NCI-H748 treated with DMSO at 0.1 percent for 48 hours (cell line): Measurements from ENCODE around the gene ISX.
"Not testable (repeated sequence)": the region's sequence is repeated elsewhere in the genome, so short reads cannot be mapped to it uniquely, and the experiment has no call there.

ENCODE experiments used
- DNase-seq: peaks from one replicate; lab custom pipeline; 2025; lab: John Stamatoyannopoulos, UW

Gene ISX

DNA sequence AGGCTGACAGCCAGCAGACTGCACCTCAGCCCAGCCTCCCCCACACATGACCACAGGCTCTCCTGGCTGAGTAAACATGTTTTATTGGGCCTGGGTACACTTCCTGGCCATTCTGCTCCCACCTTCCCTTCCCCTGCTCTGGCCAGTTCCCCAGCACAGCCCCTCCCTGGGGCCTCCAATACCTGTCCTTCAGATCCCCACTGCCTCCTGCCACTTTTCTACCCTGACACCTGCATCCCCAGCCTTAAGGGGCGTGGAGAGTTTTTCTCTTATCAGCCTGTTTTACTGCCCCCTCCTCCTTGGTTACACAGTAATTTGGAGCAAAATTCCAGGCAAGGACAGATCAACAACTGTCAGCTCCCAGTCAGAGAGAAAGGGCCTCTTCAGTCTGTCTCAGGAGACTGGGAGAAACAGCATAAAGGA lies at the start of gene ISX:
TSS of gene ISX (plus strand) at position 363 of the 423 bp plus-strand sequence. CDS start 930 bp downstream, outside the sequence.
- no peak for DNase-seq

DNA sequence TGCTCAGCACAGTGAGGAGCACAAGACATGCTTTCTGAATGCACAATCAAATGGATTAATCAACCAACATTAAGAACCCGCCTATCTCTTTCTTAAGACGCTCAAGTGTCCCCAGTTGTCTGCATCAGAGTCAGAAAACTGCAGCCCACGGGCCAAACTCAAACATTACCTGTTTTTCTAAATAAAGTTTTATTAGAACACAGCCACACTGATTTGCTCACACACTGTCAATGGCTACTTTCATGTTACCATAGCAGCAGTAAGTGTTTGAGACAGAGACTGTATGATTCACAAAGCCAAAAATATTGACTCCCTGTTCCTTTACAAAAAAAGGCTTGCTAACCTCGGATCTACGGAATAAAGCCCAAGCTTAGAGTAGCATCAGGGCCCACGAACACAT lies 49.0 kb upstream of the ISX start:
- DNase-seq: no peak

DNA sequence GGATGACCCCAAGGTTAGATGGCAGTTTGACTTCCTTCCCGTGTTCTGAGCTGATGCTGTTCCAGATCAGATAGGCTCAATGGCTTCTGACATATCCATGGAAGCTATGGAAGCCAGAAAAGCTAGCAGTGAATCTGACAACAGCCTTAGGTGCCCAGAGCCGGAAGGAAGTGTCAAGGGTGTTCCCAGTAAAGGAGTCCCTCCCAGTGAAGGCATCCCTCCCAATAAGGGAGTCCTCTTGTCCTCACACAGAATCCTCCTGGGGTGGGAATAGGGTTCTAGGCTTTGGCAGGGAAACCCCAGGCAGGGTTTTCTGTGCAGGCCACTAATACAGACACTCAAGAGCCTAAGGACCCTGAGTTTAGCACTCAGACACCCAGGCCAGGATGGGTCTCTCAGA lies 47.0 kb upstream of the ISX start:
- no peak for DNase-seq

DNA sequence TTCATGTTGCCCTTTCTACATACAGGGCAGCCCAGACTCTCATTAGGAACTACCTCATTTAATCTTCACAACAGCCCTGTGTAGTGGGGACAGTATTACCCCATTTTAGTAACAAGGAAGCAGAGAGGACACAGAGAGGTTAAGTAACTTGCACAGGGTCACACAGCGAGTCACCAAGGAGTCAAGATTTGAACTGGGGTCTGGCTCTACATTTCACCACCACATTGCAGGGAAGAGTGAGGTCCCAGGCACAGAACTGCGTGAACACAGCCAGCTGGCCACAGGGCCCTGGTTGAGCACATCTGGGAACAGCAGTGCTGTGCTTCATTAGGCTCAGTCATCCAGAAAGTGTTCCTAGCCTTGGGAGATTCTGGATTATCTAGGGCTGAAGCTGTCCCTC lies 45.4 kb upstream of the ISX start:
- DNase-seq: no peak

DNA sequence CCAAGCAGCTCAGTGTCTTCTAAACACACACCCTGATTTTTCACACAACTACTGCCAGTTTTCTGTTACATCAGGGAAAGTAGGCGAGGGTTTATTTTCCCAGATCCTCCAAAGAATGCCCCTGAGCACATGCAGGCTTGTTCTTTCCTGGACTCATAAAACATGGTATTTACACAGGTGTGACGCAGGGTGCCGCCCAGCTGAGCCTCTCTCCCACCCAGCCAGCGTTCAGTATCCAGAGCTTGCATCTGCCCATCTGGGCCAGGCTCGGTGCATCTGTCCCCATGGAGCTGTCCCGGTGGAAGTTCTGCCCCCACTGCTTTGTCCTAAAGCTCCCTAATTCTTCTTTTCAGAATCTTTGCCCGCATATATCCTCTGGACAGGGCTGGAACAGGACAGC lies 44.8 kb upstream of the ISX start:
- DNase-seq: peak; percentile 6

DNA sequence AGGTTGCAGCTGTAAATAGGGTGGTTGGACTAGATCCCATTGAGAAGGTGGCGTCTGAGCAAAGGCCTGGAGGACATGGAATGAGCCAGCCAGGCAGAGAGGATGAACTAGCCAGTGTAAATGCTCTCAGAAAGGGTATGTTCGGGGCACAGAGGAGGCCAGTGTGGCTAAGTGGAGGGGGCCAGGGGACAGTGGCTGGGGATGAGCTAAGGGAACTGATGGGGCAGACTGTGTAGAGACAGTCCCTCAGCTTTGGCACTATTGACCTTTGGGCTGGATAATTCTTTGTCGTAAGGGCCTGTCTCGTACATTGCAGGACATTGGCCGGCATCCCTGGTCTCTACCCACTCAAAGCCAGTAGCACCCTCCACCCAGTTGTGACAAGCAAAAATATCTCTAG lies 43.7 kb upstream of the ISX start:
- no peak for DNase-seq

DNA sequence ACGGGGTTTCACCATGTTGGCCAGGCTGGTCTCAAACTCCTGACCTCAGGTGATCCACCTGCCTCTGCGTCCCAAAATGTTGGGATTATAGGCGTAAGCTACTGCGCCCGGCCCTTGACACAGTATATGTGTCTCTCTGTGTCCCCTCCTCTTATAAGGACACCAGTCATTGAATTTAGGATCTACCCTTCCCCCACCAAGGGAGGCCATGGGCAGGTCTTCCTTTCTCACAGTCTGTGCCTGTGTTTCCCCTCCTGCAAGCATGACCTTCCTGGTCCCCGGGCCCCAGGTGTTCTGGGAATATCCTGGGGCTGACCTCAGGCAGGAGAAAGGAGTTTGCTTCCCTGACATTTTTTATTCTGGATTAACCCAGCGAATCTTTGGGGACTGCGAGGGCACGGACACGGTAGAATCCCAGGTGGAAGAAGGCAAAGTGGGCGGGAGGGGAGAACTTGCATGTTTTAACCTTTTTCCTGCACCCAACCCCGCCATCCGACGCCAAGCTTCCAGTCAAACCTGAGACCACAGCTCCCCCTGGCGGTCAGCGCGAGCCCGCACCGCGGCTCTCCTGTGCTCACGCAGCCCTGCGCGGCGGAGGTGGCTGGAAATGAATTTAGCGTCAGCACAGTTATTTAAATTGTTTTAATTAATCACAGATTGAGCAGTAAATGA lies 42.1 kb upstream of the ISX start:
- peak; percentile 1 for DNase-seq

DNA sequence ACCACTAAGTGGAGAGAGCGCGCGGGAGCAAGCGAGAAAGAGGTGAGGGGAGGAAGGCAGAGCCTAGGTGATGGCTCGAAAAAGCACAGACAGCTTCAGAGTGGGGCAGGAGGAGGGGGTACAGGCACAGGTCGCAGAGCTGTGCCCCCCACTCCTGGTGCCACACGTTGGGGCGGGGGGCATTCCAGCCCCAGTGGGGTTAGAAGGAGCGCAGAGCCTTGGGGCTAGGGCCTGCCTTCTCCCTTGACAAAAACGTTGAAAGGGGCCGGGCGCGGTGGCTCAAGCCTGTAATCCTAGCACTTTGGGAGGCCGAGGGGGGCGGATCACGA lies 41.6 kb upstream of the ISX start:
- no peak for DNase-seq

DNA sequence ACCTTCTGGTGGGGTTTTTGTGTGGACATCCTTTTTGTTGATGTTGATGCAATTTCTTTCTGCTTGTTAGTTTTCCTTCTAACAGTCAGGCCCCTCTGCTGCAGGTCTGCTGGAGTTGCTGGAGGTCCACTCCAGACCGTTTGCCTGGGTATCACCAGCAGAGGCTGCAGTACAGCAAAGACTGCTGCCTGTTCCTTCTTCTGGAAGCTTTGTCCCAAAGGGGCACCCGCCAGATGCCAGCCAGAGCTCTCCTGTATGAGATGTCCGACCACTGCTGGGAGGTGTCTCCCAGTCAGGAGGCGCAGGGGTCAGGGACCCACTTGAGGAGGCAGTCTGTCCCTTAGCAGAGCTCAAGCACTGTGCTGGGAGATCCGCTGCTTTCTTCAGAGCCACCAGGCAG lies 35.8 kb upstream of the ISX start:
- DNase-seq: not testable (repeated sequence)

DNA sequence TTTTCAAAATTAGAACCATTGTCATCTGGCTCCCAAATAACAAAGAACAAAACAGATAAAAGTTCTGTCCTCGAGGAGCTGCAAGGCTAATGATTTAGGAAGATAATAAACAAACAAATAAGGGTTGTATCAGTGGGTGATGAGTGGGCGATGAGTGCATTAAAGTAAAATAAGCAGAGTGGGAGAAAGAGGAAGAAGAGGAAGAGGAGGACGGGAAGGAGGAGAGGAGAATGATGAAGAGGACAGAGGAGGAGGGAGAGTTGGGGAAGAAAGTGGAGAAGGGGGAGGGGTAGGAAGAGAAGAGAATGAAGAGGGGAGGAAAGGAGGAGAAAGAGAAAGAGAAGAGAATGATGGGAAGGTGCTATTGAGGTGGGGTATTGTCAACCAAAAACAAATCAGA lies 33.4 kb upstream of the ISX start:
- no peak for DNase-seq

DNA sequence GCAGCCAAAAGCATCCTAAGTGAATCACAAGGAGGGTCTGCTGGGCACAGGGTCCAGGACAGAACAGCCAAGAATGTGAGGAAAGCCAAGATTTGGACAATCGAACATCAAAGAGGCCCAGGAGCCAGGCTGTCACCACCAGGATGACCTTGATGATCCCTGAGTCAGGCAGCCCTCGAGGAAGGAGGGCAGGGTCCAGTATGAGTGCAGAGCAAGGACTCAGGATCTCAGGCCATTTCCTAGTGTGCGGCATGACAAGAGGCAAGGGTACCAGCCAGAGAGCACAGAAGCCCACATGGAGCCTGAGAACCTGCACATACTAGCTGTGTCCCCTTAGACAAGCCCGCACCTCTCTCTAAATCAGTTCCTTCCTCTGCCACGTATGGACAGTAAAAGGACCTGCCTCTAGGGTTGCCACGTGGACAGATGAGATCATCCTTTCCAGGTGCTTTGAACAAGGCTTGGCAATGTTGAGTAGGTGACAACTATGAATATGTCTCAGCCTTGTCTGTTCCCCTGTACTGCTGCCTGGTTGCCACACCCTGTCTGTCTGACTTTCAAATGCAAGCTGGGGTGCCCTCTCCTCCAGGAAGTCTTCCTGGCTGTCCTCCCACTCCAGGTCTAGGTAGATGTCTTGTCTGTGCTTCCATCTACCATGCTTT lies 32.2 kb upstream of the ISX start:
- DNase-seq: no peak

DNA sequence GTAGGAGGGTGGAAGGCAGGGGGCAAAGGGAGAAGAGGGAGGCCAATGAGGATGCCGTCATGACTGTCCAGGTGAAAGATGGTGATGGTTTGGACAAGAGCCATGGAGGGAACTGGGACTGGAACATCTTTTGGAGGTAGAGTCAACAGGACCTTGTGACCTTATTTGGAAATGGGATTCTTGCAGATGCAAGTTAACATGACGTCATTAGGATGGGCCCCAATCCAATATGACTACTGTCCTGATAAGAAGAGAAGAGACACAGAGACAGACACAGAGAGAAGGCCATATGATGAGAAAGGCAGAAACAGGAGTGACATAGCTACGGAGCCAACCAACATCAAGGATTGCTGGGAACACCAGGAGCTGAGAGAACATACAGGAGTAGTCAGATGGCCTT lies 31.0 kb upstream of the ISX start:
- no peak for DNase-seq

DNA sequence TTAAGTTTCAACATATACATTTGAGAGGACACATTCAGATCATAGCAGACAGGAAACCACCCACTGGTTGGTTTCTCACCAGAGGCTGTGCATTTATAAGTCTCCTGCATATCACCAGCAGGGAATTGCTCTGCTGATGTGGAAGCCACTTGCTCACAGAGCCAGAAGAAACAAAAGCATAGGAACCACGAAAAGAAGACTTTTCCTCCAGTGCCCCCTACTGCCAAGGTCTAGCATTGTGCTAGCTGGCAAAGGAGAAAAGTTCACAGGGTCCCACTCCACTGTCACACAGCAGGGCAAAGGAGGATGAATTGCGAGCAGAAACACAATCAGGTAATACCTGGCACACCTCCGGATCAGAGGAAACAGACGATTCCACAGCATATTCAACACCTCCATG lies 28.9 kb upstream of the ISX start:
- no peak for DNase-seq

DNA sequence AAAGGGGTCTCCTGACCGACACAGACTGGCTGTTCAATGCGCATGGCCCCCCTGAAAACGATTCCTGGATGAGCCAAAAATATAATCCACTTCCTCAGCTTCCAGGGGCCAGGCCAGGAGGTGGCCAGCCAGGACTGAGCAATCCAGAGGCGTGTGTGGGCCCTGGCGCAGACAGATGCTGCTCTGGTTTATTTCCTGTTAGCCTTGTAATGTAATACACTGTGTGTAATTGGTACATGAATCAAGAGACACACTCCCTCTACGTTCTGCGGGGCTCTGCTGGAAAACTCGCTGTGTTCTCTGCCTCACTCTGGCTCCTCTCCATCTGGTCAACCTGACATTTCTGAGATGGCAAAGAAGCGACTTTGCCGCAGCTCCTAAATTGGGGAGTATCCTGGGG lies 26.3 kb upstream of the ISX start:
- DNase-seq: no peak

DNA sequence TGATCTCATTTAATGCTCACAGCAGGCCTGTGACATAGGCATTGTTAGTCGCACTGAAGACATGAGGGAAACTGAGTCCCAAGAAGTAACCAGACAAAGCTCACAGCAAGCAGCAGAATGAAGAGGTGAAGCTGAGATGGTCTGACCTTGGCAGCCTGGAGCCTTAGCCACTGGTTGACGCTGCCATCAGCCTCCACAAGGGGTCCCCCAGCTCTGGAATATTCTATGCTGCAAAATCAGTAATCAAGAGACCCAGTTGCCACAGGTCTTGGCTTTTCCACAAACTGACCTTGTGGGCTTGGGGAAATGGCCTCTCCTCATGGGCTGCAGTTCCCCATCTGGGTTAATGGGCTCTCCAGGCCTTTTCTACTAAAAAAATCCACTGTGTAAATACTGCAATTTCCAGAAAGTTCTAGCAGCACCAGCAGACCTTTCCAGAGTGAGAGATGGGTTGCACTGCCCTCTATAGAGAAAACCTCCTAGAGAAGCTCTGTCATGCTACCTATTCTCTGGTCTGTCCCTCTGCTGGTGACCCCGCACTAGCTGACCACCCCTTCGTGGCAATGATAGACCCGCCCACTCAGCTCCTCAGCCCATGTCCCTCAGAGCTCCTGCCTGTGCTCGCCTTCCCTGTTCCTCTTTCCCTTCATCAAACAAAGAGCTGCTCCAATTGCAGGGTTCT lies 22.6 kb upstream of the ISX start:
- DNase-seq: no peak

DNA sequence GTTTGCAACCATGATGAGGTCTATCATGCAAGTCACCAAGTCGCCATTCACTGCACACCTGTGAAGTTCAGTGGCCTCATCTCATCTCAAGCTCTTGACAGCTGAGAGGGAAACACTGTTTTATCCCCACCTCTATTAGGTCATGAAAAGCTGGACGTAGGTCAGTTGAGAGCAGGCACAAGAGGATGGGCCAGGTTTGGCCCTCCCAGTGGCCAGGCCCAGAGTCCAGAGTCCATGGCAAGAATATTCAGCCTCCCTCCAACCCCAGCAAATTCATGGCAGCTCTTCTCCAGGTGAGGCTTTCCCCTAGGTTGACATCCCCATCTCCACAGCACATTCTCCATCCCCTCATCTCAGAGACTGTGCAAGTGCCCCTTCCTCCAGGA lies 22.0 kb upstream of the ISX start:
- DNase-seq: no peak

DNA sequence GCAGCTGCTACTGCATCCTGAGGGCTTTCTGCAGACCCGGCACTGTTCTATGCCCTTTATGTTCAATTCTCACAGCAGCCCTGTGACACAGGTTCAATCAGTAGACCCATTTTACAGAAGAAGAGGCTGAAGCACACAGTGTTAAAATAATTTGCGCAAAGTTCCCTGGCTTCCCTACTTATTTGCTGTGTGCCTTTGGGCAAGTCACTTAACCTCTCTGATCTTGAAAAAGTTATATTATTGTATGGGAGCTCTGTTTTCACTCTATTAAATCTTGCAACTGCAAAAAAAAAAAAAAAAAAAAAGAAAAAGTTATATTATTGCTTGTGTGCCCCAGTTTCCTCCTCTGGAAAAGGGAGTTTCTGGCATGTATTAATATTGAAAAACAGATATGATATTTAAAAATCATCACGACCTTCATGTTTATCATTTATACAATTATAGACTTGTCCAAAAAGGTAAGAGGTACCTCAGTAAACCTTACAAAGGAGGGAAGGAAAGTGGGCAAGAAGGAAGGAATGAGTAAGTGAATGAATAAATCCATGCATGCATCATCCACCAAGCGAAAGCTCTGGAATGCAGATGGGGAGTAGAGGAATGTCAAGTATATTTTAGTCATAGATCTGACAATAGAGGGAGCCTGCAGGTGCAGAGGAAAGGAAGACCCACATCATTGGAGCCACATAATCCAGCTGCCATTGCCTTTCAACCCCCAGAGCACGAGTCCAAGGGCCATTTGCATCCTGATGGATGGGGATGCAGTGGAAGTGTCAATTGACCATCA lies 21.2 kb upstream of the ISX start:
- no peak for DNase-seq

DNA sequence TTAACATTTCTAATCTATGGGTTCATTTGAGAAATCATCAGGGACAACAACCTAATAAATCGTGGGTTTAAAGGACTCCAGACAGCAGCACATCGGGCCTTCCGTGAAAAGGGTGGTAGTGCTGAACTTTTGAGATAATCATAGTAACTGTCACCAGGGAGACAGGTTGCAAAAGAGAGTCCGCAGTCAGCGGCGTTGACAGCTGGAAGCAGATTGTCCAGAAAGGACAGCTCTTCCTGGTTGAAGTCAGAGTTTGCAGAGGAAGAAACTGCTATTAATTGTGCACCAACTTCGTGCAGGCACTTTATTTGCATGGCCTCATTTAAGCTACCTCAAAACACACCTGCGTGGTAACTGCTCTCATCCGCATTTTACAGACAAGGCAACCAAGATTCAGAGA lies 20.5 kb upstream of the ISX start:
- DNase-seq: no peak

DNA sequence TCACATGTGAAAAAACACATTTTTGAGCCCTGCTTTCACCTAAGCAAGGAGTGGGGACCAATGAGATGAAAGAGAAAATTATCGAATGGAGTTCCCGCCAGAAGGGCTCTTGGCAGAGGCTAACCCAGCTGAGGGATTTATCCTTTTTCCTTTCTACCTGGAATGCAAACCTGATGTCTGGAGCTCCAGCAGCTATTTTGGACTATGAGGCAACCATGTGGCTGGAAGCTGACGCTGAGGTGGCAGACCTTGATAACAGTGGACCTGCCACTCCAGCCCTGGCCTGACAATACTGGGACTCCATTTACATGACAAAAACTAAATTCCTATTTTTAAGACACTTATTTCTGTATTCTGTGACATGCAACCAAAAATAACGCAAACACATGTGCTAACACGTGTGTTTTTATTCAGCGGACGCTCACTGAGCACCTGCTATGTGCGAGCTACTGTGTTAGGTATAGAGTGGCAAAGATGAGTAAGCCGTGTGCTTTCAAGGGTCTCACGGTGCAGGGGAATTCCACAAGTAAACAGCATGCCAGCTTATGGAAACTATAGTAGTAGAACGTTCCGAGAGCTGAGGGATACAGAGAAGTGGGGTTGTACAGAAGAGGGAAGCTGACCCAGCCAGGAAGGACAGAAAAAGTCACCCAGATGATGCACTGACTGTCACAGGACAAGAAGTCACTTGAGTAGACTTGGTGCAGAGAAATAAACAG lies 19.1 kb upstream of the ISX start:
- DNase-seq: no peak

DNA sequence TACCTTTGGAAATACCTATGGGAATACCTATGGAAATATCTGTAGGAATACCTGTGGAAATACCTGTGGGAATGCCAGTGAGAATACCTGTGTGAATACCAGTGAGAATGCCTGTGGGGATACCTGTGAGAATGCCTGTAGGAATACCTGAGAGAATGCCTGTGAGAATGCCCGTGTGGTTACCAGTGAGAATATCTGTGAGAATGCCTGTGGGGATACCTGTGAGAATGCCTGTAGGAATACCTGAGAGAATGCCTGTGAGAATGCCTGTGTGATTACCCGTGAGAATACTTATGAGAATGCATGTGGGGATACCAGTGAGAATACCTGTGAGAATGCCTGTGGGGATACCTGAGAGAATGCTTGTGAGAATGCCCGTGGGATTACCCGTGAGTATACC lies 15.9 kb upstream of the ISX start:
- DNase-seq: not testable (repeated sequence)

DNA sequence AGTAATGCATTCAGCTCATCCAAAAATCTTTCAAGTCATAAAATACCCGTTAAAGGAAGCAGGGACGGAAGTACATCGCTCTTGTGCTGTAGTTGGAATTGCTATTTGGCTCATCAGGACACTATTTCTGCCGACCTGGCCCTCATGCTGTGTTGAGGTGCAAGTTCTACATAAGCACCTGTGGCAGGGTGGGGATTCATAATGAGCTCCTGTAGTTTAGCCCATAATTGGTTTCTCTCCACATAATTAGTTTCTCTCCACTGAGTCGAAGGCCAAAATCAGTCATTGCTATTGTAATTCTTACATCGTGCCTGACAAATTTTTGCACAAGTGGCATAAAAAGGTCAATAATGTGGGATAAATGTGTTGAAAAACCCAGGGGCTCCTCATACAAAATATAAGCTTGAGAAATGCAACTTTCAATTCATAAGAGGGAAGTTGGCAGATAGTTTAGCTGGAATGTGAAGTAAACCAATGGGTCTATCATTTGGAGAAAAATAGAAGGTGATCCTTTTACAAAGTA lies 14.9 kb upstream of the ISX start:
- DNase-seq: no peak

DNA sequence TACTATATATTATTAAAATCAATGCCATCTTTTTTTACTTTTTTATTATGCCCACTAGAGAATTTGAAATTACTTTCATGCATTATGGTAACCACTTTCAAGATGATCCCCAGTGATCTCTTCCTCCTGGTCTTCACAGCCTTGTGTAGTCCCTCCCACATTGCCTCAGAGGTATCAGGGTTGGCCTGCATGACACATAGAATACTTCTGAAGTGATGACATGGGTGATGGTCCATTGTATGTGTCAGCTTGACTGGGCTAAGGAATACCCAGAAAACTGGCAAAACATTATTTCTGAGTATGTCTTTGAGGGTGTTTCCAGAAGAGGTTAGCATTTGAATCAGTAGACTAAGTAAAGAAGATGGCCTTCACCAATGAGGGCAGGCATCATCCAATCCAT lies 14.2 kb upstream of the ISX start:
- no peak for DNase-seq
